Fibroblast of pulmonary artery (primary cell): ENCODE data around the gene ACER3.
"Not testable (repeated sequence)": the region's sequence is repeated elsewhere in the genome, so short reads cannot be mapped to it uniquely, and the experiment has no call there.

Experiments
- DNase-seq: peaks from one replicate; pipeline ENCODE4 v3.0.0-alpha.2; 2010; ENCODE audit warnings: low read depth
- H3K4me3 ChIP-seq: replicated peaks from 2 replicates; pipeline ENCODE4 v1.5.1; 2011; ENCODE audit warnings: low read depth, mild to moderate bottlenecking, control low read depth, low read length, moderate library complexity
- TF ChIP-seq, protein P1 (sequence below): IDR thresholded peaks from 2 replicates; pipeline ENCODE4 v1.5.1; 2011; ENCODE audit warnings: mild to moderate bottlenecking, control low read depth, low read length, inconsistent platforms; ENCODE audit errors: missing control alignments

The ACER3 gene

GRCh38 chr11:76891793-76892192, 31.1 kb downstream of the ACER3 start:
- no peak overlapping the region for H3K4me3 ChIP-seq
- TF ChIP-seq, protein P1, sequence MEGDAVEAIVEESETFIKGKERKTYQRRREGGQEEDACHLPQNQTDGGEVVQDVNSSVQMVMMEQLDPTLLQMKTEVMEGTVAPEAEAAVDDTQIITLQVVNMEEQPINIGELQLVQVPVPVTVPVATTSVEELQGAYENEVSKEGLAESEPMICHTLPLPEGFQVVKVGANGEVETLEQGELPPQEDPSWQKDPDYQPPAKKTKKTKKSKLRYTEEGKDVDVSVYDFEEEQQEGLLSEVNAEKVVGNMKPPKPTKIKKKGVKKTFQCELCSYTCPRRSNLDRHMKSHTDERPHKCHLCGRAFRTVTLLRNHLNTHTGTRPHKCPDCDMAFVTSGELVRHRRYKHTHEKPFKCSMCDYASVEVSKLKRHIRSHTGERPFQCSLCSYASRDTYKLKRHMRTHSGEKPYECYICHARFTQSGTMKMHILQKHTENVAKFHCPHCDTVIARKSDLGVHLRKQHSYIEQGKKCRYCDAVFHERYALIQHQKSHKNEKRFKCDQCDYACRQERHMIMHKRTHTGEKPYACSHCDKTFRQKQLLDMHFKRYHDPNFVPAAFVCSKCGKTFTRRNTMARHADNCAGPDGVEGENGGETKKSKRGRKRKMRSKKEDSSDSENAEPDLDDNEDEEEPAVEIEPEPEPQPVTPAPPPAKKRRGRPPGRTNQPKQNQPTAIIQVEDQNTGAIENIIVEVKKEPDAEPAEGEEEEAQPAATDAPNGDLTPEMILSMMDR, result no peak
- no peak for DNase-seq

DNA sequence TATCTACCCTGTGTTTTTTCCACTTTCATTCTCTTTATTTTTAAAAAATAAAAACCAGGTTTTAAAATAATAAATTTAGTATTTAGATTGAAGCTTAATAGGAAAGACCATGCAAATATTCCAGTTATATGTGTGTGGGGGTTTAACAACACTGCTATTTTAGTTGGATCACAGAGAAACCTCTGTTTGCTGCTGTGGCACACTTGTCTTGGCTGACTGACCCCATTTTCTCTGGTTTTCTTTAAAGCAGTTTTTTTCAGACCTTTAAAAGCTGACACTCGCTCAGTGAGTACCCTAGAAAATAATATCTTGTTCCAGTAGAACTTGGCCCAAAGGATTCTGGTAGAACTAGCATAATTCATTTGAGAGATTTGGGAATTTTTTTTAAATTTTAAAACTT, 31.6 kb downstream of the ACER3 start:
- no peak overlapping the region for H3K4me3 ChIP-seq
- TF ChIP-seq, protein P1, result no peak
- no peak for DNase-seq

DNA sequence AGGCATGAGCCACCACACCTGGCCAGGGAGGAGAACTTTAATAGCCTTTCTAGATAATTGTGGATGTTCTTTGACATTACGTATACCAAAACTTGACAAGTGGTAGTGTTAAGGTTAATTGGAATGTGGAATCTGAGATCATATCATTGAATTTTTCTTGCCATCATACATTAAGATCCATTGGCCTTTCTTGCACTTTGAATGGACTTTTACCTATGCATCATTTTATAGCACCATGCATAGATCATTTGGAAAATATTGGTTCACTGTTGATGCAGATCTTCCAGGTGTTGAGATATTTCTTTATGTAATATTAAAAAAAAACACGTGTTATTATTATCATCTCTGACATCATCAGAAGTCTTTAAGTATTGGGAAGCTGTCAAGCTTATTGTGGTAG, 36.5 kb downstream of the ACER3 start:
- TF ChIP-seq, protein P1, result no peak
- H3K4me3 ChIP-seq, result no peak overlapping the region
- no peak for DNase-seq

DNA sequence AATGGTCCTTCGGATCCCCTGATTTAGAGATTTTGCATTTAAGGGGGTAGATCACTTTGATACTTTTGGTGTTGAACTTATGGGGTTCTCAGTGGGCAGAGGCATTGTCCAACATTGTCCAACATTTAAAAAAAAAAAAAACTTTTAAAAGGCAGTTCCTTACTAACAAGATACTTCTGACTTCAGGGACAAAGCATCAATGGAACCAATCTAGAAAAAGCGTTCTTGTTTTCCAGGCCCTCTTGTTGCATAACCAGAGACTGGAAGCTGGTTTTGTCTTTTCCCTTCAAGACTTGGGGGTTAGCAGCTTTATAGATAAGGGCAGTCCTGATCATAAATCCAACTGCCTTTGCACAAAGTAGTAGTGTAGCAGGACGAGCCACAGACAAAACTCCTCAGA, 40.4 kb downstream of the ACER3 start:
- TF ChIP-seq, protein P1, result no peak
- no peak overlapping the region for H3K4me3 ChIP-seq
- no peak for DNase-seq

- not testable (repeated sequence) for DNase-seq, H3K4me3 ChIP-seq
Observed at GRCh38 chr11:76901622-76902021, 40.9 kb downstream of the ACER3 start.

GRCh38 chr11:76902121-76903014, 41.6 kb downstream of the ACER3 start:
- no peak for DNase-seq
- H3K4me3 ChIP-seq, result no peak overlapping the region
- TF ChIP-seq, protein P1, result no peak

- no peak for DNase-seq
- TF ChIP-seq, protein P1, result no peak
- H3K4me3 ChIP-seq, result no peak overlapping the region
Observed at GRCh38 chr11:76903325-76903724, 42.6 kb downstream of the ACER3 start.
